ENCODE data around the gene C6orf141. TPM values are rescaled to one million over a fixed set of nuclear protein-coding genes. Genes with fewer than 3 reads are reported as not detected.

C6orf141 gene
- total RNA-seq, 1 experiment from 2014 or later, result 40.1 TPM

DNA sequence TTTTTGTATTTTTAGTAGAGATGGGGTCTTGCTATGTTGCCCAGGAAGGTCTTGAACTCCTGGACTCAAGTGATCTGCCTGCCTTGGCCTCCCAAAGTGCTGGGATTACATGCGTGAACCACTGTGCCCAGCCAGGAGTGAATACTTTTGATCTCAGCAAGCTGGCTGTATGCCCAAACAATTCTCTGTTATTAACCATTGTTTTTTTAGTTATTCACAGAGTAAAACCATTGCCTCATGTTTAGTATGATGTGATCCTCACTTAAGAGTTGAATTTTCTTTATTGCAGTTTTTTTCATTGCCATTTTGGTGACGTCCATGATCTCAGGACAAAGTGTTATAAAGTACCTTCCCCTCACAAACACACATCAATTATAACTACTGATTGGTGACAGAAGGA is 14.8 kb downstream of the C6orf141 start:
- no peak overlapping the region for H2BK120ac ChIP-seq (ENCODE audit: low read depth, low read length, poor library complexity, severe bottlenecking)
- no peak overlapping the region for H3K23ac ChIP-seq (ENCODE audit: insufficient read length, low read depth, low read length)
- H2AK5ac ChIP-seq (ENCODE audit: insufficient read length, low read length), result no peak overlapping the region
- H4K8ac ChIP-seq (replicated peaks; ENCODE audit: insufficient read length, low read depth, low read length), result no peak overlapping the region
- no peaks in the 10 kb centered on the region for H3K4me1 ChIP-seq (ENCODE audit: insufficient read depth, low read length)
- H4K5ac ChIP-seq (ENCODE audit: insufficient read length, low read depth, low read length), result no peak overlapping the region
- no peaks in the 10 kb centered on the region for H3K9me3 ChIP-seq (ENCODE audit: control insufficient read depth, low read depth, low read length)
- H3K27ac Mint-ChIP-seq, result no peak overlapping the region
- no peak overlapping the region for H3K4me2 ChIP-seq (ENCODE audit: insufficient read depth, insufficient read length, low read length)
- no peak overlapping the region for H3K18ac ChIP-seq (ENCODE audit: insufficient read length, low read depth, low read length)
- no peak overlapping the region for H3K56ac ChIP-seq (ENCODE audit: insufficient read length, low read depth, low read length)
- no peak overlapping the region for H2BK5ac ChIP-seq (ENCODE audit: insufficient read length, low read length)
- H3K27ac ChIP-seq (ENCODE audit: insufficient read length, low read depth, low read length), result no peak overlapping the region
- no peaks in the 10 kb centered on the region for H3K23me2 ChIP-seq (ENCODE audit: insufficient read length, low read depth, low read length, poor library complexity, severe bottlenecking)
- no peak overlapping the region for H2BK15ac ChIP-seq (ENCODE audit: low read depth, low read length)
- no peak overlapping the region for H3K14ac ChIP-seq (ENCODE audit: insufficient read depth, low read length)
- H2BK20ac ChIP-seq (ENCODE audit: low read depth, low read length, poor library complexity, severe bottlenecking), result no peak overlapping the region
- peaks cover 57% of the 10 kb centered on the region for H3K27me3 Mint-ChIP-seq (ENCODE audit: low read depth)
- WGBS (ENCODE audit: extremely low coverage, insufficient read length, low lambda C conversion rate), result no CpG with 5 or more reads among the region's 2 CpGs
- peaks cover 6 to 19% (median 9%) of the 10 kb centered on the region in 3 experiments; a peak in 6 of 7 replicates for H3K36me3 Mint-ChIP-seq (ENCODE audit: insufficient read depth in 1 of 3, low read depth in 3 of 3)
- peaks cover 6 to 9% of the 10 kb centered on the region in 2 experiments; a peak in 4 of 5 replicates for H3K9me3 Mint-ChIP-seq
- no peak overlapping the region for H3K4ac ChIP-seq (ENCODE audit: low read depth, low read length)
- H3K27me3 ChIP-seq (ENCODE audit: insufficient read depth, low read length), result no peaks in the 10 kb centered on the region
- no peak overlapping the region for H3T11ph ChIP-seq (ENCODE audit: low read length)
- H3K4me3 Mint-ChIP-seq, result no peak overlapping the region
- no peak overlapping the region for H3K9ac ChIP-seq (ENCODE audit: extremely low read depth, insufficient read length, low read length)
- TF ChIP-seq, protein P1, sequence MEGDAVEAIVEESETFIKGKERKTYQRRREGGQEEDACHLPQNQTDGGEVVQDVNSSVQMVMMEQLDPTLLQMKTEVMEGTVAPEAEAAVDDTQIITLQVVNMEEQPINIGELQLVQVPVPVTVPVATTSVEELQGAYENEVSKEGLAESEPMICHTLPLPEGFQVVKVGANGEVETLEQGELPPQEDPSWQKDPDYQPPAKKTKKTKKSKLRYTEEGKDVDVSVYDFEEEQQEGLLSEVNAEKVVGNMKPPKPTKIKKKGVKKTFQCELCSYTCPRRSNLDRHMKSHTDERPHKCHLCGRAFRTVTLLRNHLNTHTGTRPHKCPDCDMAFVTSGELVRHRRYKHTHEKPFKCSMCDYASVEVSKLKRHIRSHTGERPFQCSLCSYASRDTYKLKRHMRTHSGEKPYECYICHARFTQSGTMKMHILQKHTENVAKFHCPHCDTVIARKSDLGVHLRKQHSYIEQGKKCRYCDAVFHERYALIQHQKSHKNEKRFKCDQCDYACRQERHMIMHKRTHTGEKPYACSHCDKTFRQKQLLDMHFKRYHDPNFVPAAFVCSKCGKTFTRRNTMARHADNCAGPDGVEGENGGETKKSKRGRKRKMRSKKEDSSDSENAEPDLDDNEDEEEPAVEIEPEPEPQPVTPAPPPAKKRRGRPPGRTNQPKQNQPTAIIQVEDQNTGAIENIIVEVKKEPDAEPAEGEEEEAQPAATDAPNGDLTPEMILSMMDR (conservative IDR thresholded peaks at IDR 0.05), result no peak
- DNase-seq, result no peak
- no peaks in the 10 kb centered on the region for H4K20me1 ChIP-seq (ENCODE audit: control insufficient read depth, insufficient read depth, insufficient read length)
- H4K91ac ChIP-seq (ENCODE audit: insufficient read length, low read depth, low read length), result no peak overlapping the region
- H3K79me2 ChIP-seq (ENCODE audit: insufficient read depth, low read length), result no peaks in the 10 kb centered on the region
- no peak overlapping the region for H2BK12ac ChIP-seq (ENCODE audit: insufficient read length, low read depth, low read length)
- H2AFZ ChIP-seq (ENCODE audit: low read length), result no peak overlapping the region
- H3K4me1 Mint-ChIP-seq, result peaks cover 5 to 6% of the 10 kb centered on the region in 2 experiments
- H3K79me1 ChIP-seq (ENCODE audit: insufficient read depth, low read depth, low read length, poor library complexity, severe bottlenecking), result no peaks in the 10 kb centered on the region

Data from H9 (cell line).